ENCODE data around the gene ADAMTS16. TPM values are rescaled to one million over a fixed set of nuclear protein-coding genes. Genes with fewer than 3 reads are reported as not detected.

Gene ADAMTS16
- total RNA-seq, 1 donor from 2014 or later: 2.5 TPM

DNA sequence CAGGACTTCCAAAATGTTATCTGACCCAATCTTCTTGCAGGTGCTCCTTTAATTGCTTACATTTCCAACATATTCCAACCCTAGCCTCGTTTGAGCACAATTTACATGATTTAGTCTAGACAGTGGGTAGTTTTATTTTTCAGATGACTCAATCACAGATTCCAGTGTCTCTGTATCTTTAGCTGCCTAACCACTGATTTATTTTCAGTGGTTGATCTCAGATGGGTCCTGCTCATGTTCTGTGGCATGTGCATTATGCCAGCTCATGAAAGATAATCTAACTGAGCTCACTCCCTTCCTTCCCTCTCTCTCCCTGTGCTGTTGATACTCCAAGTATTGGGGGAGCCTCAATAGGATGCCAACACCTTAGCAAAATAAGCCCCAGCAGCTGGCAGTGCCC lies 176.2 kb downstream of the ADAMTS16 start:
- no peak for DNase-seq

DNA sequence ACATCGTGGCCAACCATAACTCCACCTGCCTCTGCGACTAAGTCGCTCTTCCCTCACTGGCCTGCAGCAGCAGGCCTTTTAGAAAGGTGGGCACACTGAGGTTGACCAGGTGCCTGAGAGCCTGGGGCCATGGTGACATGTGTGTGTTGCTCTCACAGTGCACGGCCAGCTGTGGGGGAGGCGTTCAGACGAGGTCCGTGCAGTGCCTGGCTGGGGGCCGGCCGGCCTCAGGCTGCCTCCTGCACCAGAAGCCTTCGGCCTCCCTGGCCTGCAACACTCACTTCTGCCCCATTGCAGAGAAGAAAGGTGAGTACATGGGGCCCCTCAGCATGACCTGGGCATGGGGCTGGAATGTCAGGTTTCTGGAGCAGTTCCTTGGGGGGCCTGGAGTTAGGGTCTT lies 177.8 kb downstream of the ADAMTS16 start:
- DNase-seq: no peak

GRCh38 chr5:5318426-5319190 lies 178.5 kb downstream of the ADAMTS16 start:
- DNase-seq: no peak

GRCh38 chr5:5320062-5320805 lies 180.1 kb downstream of the ADAMTS16 start:
- no peak for DNase-seq

DNA sequence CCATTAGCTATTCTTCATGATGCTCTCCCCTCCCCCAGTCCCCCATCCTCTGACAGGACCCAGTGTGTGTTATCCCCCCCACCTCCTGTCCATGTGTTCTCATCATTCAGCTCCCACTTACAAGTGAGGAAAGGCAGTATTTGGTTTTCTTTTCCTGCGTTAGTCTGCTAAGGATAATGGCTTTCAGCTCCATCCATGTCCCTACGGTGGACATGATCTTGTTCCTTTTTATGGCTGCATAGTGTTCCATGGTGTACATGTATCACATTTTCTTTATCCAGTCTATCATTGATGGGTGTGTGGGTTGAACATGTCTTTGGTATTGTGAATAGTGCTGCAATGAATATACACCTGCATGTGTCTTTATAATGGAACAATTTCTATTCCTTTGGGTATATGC lies 181.0 kb downstream of the ADAMTS16 start:
- no peak for DNase-seq

DNA sequence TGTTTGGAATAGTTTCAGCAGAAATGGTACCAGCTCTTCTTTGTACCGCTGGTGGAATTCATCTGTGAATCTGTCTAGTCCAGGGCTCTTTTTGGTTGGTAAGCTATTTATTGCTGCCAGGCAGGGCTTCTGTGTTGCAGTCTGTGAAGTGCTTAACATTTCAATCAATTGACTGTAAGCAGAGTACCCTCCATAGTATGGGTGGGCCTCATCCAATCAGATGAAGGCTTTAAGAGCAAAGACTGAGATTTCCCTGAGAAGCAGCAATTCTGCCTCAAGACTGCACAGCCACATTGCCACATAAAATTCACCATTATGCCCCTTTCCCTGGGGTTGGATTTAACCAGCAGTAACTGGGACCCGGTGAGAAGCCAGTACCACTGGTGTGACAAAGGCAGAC lies 183.4 kb downstream of the ADAMTS16 start:
- DNase-seq: no peak

DNA sequence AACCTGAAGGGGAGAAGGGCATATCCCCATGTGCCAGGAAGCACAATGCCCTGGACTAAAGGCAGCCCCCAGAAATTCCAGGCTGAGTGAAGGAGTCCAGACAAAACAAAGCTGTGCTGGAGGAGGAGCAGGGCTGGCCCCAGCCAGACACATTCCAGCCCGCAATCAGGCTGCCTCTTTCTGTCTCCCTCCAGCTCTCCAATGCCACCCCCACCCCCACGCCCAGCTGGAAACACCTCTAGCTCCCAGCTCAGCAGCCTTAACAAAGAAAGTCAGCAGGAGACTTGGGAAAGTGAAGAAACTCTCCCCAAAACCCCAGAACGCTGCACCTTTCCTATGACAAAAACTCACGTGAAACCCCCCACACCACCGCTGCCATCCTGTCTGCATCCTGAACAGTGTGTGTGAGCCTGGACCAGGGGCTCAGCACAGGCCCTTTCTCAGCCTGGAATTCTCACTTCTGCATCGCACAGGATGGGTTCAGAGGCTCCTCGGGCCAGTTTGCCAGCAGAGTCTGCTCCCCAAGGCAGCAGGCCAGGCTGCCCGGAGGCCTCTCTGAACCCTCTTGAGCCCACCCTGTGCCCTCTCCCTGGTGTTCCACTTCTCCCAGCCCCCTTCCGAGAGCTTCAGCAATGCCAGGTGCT lies 186.1 kb downstream of the ADAMTS16 start:
- DNase-seq: no peak

GRCh38 chr5:5327126-5327525 lies 187.0 kb downstream of the ADAMTS16 start:
- no peak for DNase-seq

- DNase-seq: no peak
Measured at GRCh38 chr5:5330728-5331452, 190.8 kb downstream of the ADAMTS16 start.

- peak; percentile 81 for DNase-seq
Measured at GRCh38 chr5:5331848-5332247, 191.7 kb downstream of the ADAMTS16 start.

GRCh38 chr5:5332287-5332686 lies 192.2 kb downstream of the ADAMTS16 start:
- DNase-seq: no peak

DNA sequence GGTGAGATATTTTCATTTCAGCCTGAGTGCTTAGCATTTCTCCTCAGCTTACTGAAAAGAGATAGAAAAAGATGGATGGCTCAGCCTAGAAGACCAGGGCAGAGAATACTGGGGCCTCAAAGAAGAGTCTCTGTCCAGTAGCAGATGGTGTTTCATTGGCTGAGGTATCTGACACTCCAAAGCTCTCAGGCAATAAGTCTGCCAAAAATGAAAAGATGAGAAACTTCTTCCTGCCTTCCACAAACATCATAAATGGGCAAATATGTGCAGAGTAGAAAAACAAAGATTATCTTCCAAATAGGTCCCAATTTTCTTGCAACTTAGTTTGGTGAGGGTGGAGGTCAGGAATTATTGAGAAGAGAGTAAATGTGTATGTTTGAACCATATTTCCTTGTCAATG lies 195.0 kb downstream of the ADAMTS16 start:
- DNase-seq: no peak

GRCh38 chr5:5335700-5336264 lies 195.7 kb downstream of the ADAMTS16 start:
- DNase-seq: no peak

DNA sequence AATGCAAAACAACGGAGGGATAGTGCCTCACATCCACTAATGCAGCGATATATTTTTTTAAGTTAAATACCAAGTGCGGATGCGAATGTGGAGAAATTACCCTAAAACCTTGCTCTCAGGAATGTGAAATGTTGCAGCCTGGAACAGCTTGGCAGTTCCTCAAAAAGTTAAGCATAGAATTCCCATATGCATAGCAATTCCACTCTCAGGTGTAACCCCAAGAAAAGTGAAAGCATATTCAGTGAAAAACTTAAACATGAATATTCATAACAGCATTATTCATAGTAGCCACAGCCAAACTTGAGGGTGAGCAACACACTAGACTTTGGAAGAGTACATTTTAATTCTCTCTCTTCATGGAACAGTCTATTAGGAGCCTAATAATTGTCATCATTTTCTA lies 199.1 kb downstream of the ADAMTS16 start:
- DNase-seq: no peak

- peak; percentile 88 for DNase-seq
Measured at GRCh38 chr5:5340206-5340729, 200.1 kb downstream of the ADAMTS16 start.

DNA sequence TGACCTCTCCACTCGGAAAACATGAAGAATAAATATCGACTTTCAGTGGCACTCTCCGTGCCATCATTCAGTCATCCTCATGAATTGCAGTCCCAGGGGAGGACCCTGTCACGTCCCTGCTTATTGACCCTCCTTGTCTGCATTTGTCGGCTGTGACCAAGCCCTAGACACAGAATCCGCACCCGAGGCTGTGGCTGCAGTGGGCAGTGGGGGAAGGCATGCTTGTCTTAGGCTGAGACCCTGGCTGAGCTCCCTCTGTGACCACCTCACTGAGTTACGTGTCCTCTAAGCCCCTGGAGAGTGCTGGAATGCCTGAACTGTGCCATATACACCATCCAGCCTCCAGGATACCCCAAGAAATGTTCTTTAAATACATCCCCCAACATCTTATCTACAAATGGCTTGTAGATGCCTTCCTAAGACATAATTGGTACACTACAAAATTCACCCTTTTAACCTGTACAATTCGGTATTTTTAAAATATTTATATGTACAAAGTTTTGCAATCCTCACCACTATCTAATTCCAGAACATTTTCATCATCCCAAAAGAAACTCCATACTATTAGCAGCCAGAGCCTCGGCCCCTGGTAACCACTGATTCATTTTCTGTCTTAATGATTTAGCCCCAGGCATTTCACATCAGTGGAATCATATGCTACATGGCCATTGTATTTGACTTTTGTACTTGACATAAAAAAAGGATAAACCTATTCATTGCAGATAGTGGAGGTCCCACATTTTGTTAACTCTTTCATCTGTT lies 201.6 kb downstream of the ADAMTS16 start:
- DNase-seq: no peak

GRCh38 chr5:5342784-5343183 lies 202.7 kb downstream of the ADAMTS16 start:
- DNase-seq: no peak

- no peak for DNase-seq
Measured at GRCh38 chr5:5343568-5343967, 203.4 kb downstream of the ADAMTS16 start.

DNA sequence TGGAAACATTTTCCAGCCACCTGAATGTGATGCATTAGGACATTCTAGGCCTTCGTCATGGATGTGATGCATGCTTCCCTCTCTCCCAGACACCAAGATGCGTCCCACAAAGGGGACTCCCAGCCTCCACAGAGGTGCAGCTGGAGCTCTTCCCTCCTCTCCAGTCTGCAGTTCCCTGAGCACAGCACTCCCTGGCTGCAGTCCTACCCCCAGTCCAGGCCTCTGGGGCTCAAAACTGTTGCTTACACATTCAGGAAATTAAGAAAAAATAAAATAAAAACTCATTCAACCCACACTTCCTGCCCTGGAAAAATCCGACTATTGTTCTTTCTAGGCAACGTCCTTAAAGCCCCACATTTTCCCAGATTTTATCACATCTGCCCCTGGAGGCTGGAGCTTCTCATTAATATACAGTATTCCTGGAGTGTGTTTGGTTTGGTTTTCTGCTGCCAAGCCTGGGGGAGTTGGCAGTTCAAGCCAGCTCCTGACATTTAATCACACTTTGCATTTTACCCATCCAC lies 204.0 kb downstream of the ADAMTS16 start:
- DNase-seq: no peak

DNA sequence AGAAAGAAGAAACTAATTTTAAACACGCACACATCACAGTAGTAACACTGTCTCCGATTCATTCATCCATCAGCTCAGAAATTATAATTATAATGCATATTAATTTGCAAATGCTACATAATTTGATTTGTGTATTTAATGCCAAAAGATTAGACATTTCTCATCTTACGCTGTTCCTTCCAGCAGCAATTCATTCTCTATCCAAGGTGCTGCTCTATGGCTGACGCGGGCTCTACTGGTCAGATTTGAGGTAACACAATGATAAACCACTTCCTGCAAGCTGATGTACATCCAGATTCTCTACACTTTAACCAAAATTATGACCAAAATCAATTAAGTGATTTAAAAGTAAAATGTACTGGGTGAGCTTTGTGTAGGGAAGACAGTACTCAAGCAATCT lies 204.5 kb downstream of the ADAMTS16 start:
- DNase-seq: no peak

- no peak for DNase-seq
Measured at GRCh38 chr5:5347442-5347841, 207.3 kb downstream of the ADAMTS16 start.

Measured in tongue (tissue), 2 donors.